Loucy (cell line): Measurements from ENCODE around the gene IL17D.

Source experiments
- CTCF ChIP-seq: fragments of 200-600 bp; sonication (generic); conservative IDR thresholded peaks from 2 replicates; pipeline ENCODE4 v1.5.1; 2014; ENCODE audit warnings: mild to moderate bottlenecking, antibody characterized with exemption, low read length
- EZH2phosphoT487 ChIP-seq: fragments of 200-600 bp; IDR thresholded peaks from 2 replicates; pipeline ENCODE4 v1.6.1; 2018; ENCODE audit warnings: antibody characterized with exemption, mild to moderate bottlenecking, moderate library complexity, borderline replicate concordance

- TF ChIP-seq CTCF (no peak), EZH2phosphoT487 (no peak)
Measured at GRCh38 chr13:20696073-20696472, 7.4 kb upstream of the IL17D start.
